HG03575 (cell line): ENCODE measurements around the gene ABLIM1.
"Not testable (repeated sequence)": the region's sequence is repeated elsewhere in the genome, so short reads cannot be mapped to it uniquely, and the experiment has no call there.

Source experiments
- ATAC-seq: cut with Tn5 transposase; IDR thresholded peaks from one replicate; pipeline ENCODE4 v1.9.1; 2021; ENCODE audit not compliant: unreplicated experiment, insufficient number of reproducible peaks, low FRiP score; ENCODE audit errors: extremely low read depth

The ABLIM1 gene

GRCh38 chr10:114658175-114658574, at the start of gene ABLIM1:
Gene ABLIM1, minus strand, starts transcription at chr10:114658275. Its CDS starts 75 bp downstream, at chr10:114658200.
- no peak for ATAC-seq

- no peak for ATAC-seq
Measured at GRCh38 chr10:114706458-114707055, 48.5 kb upstream of the ABLIM1 start.

GRCh38 chr10:114704679-114705078, 46.6 kb upstream of the ABLIM1 start:
- no peak for ATAC-seq

GRCh38 chr10:114703377-114704107, 45.5 kb upstream of the ABLIM1 start:
- ATAC-seq, result no peak

GRCh38 chr10:114698271-114699061, 40.4 kb upstream of the ABLIM1 start:
- ATAC-seq, result no peak

- ATAC-seq, result no peak
Measured at GRCh38 chr10:114697061-114697598, 39.1 kb upstream of the ABLIM1 start.

GRCh38 chr10:114696301-114696700, 38.2 kb upstream of the ABLIM1 start:
- not testable (repeated sequence) for ATAC-seq

- no peak for ATAC-seq
Measured at GRCh38 chr10:114694752-114695151, 36.7 kb upstream of the ABLIM1 start.

GRCh38 chr10:114694062-114694461, 36.0 kb upstream of the ABLIM1 start:
- ATAC-seq, result no peak

- no peak for ATAC-seq
Measured at GRCh38 chr10:114691442-114691941, 33.4 kb upstream of the ABLIM1 start.

GRCh38 chr10:114688786-114689185, 30.7 kb upstream of the ABLIM1 start:
- no peak for ATAC-seq

GRCh38 chr10:114687459-114687858, 29.4 kb upstream of the ABLIM1 start:
- no peak for ATAC-seq

GRCh38 chr10:114686013-114686412, 27.9 kb upstream of the ABLIM1 start:
- no peak for ATAC-seq

- ATAC-seq, result no peak
Measured at GRCh38 chr10:114685456-114685855, 27.4 kb upstream of the ABLIM1 start.

GRCh38 chr10:114684822-114685209, 26.7 kb upstream of the ABLIM1 start:
- ATAC-seq, result no peak

- no peak for ATAC-seq
Measured at GRCh38 chr10:114684084-114684821, 26.2 kb upstream of the ABLIM1 start.

- no peak for ATAC-seq
Measured at GRCh38 chr10:114683593-114683992, 25.5 kb upstream of the ABLIM1 start.

- no peak for ATAC-seq
Measured at GRCh38 chr10:114683162-114683561, 25.1 kb upstream of the ABLIM1 start.

- no peak for ATAC-seq
Measured at GRCh38 chr10:114682532-114682931, 24.5 kb upstream of the ABLIM1 start.
